Activated CD8-positive, alpha-beta memory T cell treated with anti-CD3 and anti-CD28 coated beads, Interleukin-2, amount 50 U/mL, for 1 hour (primary cell): ENCODE measurements around the gene RAB27A.

Source experiments
- DNase-seq: peaks from one replicate; pipeline ENCODE4 v3.0.0-alpha.2; 2020; ENCODE audit errors: extremely low read depth

The RAB27A gene

DNA sequence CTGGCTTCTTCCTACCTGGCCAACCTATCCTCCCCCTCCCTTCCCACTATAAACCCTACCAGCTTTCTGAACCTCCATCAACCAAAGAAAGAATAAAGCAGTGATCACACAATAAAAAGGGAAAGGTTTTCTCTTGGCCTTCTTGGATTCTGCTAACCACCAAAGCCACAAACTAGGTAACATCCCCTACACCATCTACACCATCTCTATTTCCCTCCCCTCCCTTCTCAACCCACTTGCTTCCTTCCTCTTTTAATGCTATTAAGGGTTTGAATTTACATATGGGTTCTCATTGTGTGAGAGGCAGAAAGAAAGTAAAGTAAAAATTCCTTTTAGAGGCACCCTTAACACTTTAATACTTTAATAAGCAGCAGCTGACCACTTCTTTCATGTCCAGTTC is 67.0 kb downstream of the RAB27A start:
- DNase-seq, result no peak

DNA sequence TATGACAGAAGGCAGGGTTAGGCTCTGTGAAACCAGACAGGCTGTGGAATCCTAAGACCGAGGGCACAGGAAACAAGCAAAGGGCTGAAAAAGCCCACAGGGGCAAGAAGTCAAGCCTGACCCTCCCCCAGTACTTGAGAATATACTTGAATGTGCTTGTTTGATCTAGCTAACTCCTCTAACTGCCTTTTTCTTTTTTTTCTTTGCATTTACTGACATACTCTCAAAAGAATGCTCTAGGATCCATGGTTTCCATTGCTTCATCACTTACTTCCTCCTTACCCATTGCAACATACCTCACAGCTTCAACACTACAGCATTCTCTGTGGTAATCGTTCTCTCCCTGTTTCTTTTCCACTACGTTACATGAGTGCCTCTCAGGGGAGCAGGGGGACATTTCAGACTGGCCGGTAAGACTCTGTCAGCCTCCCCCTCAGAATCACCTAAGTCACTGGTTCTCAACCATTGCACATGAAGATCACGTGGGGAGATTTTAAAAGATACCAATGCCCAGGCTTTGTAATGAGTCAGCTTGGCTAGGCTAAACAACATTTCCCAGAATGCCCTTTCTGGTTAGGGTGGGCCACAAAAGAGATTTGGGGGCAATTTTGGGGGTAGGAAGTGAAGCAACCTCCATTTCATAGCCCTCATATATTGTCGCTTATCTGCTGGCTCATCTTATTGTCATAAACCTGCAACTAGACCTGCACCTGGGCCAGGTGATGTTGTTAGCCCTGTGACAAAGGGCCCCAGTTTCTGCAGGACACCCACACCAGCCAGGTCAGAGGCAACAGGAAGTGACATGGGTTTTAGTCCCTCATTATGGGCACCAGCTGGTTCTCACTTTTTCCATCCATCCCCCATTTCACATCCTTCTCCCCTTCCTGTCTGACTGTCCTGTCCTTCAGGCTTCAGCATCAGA is 68.3 kb downstream of the RAB27A start:
- no peak for DNase-seq

DNA sequence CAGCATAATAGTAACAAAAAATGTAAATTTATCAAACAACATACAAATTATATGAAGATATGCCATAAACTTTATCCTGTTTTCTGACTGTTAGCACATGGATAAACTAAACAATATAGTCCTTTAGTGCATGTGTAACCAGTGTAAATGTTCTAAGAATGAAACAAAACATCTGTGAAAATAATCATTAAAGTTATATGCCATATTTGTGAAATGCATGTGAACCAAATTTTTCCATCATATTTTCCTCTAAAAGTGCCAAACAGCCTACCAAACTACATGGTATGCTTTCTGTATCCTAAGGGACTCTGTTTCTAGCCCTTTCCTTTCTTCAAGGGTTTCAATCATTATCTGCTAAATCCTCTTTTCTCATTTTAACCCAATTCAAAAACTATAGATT is 69.0 kb downstream of the RAB27A start:
- no peak for DNase-seq

GRCh38 chr15:55218056-55218455 is 71.6 kb downstream of the RAB27A start:
- no peak for DNase-seq

DNA sequence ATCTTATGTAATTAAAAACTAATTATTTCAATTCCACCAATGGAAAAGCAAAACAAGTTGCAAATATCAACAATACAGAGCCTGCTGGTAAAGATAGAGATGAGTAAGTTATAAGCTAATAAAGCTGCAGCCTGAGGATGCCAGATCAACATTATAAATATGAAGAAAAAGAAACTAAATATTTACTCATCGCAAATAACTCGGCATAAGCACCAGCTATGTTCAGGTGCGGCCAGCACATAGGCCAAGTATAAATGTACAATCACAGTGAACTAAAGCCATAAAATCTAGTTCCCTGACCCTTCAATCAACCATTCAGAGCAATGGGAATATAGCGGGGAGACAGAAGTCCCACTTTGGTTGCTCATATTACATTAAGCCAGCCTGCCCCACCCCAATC is 85.1 kb downstream of the RAB27A start:
- DNase-seq, result no peak

GRCh38 chr15:55202206-55202605 is 87.4 kb downstream of the RAB27A start:
- DNase-seq, result no peak

DNA sequence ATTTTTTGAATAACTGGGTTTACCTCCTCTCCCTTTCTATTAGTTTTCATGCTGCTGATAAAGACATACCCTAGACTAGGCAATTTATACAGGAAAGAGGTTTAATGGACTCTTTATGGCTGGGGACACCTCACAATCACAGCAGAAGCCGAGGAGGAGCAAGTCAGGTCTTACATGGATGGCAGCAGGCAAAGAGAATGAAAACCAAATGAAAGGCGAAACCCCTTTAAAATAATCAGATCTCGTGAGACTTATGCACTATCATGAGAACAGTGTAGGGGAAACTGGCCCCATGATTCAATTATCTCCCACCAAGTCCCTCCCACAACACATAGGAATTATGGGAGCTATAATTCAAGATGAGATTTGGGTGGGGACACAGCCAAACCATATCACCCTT is 90.9 kb downstream of the RAB27A start:
- DNase-seq, result no peak

DNA sequence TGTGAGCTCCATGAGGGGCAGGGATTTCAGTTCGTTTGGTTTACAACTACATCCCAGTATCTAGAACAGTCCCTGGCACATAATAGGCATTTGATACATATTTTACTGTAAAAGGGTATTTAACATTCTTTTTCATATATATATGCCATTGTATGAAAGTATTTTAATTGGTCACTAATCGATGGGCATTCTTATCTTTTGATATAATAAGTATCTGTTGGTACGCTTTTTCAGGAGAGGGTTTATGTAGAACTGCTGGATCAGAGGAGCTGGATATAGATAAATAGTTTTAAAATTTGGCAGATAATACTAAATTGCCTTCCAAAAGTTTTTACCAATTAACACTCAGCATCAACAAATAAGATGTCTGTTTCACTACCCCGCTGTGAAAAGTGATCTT is 91.9 kb downstream of the RAB27A start:
- DNase-seq, result no peak

DNA sequence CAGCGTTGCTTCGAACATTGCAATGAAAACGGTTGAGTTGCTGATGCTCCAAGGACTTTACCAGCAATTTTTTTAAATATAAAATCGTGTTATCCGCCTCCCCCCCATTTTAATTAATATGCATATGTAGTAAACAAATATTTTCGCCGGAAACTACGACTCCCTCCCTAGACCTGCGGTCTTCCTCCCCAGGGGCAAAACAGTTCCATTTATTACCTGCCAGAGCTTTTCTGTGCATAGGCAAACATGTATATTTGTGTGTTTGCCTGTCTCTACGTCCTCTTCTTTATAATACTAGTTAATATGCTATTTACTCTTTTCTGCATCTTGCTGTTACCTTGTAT is 92.3 kb downstream of the RAB27A start:
- DNase-seq, result no peak

DNA sequence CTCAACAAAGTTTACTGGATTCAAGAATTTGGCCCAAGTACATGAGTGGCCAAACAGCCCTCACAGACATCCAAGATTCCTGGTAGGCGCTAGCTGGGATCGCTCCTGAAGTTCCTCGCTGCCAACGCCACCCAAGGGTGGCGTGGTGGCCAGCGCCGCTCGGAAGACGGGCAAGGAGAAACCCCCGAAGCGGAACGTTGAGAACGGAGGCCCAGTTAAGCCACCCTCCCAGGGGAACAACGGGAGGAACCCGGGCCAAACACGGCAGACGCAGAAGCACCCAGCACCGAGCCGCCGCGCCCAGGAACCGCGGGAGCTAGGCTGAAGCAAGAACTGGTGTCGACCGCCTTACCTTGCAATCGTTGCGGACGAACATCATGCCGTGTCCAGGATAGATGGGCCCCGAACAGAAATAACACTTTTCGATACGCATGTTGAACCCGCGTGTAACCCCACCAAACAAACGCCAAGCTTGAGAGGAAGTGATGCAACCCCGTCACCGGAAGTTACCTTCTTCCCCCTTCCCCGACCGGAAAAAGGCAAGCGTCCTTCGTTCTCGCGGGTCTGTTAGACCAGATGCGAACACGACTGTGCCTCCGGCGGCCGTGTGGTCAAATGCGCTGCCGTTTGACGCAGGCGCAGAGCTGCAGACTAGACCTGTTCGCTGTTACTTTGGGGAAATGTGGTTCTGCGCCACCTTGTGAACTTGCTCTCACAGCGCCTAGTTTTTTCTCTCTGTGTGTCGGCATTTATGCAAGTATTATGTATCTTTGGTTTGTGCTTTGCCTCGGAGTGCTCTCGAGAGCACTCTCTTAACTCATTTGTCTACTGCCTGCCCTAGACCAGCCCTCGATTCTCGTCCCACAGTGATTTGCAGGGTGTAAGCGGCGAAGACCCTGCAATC is 92.9 kb downstream of the RAB27A start, which contains the start of gene RSL24D1:
Gene RSL24D1, minus strand, starts transcription at position 484 of the 904 bp plus-strand sequence. Its CDS starts 51 bp downstream, at position 433.
- peak; percentile 95 for DNase-seq

DNA sequence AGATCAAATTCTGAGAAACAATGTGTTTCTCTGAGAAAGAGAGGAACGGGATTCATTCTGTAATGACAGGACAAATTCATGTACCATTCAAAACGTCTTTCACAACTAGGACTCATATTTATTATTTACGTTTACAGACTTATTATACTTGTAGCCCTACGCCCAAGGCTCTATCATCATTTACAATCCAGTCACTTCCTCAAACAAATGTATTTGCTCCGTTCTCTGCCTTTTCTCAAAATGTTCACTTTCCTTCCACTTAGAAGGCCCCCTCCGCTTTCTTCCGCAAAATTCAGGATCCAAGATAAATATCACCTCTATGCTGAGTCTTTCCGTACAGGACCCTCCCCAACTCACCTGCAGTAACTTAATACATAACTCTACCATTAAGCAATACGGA is 93.6 kb downstream of the RAB27A start:
- DNase-seq, result no peak

- no peak for DNase-seq
Observed at GRCh38 chr15:55194256-55194655, 95.4 kb downstream of the RAB27A start.

GRCh38 chr15:55186331-55186730 is 103.3 kb downstream of the RAB27A start:
- no peak for DNase-seq

DNA sequence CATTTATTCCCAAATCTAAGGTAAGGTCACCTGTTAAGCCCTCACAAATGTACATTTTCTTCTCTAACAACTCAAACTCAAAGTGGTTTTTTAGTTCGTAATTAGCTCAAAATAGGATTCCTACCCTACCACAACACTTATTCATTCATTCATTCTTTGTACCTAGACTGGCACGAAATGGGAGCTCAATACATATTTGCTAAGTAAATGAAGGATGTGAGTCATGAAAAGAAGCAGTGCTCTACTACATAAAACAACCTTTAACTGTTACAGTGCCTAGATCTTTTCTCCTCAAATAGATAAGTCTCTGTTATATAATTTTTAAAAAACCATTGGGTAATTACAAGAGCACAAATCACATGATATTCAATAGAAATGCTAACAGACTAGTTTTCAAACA is 105.9 kb downstream of the RAB27A start:
- no peak for DNase-seq

GRCh38 chr15:55179141-55179540 is 110.5 kb downstream of the RAB27A start:
- DNase-seq, result no peak

- DNase-seq, result no peak
Observed at GRCh38 chr15:55170361-55170760, 119.3 kb downstream of the RAB27A start.

DNA sequence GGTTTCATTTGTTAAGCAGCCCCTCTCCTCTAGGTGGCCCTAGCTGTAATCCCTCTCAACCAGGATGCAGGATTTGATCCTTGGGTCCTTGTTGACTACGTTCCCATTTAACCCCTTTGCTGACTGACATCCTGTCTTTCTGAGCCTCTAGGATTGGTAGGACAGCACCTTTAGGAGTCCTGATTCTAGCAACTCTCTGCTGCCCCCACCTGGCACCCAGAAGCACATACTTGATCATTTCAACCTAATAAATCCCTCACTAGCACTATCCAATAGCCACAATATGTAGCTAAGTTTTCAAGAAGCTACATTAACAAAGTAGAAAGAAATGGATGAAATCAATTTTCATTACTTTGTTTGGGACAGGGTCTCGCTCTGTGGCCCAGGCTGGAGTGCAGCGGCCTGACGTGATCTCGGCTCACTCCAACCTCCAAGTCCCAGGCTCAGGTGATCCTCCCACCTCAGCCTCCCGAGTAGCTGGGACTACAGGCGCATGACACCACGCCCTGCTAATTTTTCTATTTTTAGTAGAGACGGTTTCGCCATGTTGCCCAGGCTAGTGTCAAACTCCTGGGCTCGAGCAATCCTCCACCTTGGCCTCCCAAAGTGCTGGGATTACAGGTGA is 121.2 kb downstream of the RAB27A start:
- DNase-seq, result no peak

- DNase-seq, result no peak
Observed at GRCh38 chr15:55164284-55164683, 125.3 kb downstream of the RAB27A start.
